IPS DF 6.9 (cell line): ENCODE results near the gene FUCA1.

Source experiments
- DNase-seq: peaks from one replicate; pipeline ENCODE4 v3.0.0-alpha.2; 2013; ENCODE audit warnings: low read depth, low spot score
- H3K27ac ChIP-seq: one replicate; pipeline ENCODE4 v1.5.1; 2013; ENCODE audit warnings: low read length, control low read depth
- H3K27me3 ChIP-seq: 2 replicates; pipeline ENCODE4 v1.6.1; 2013; ENCODE audit warnings: mild to moderate bottlenecking, low read length; ENCODE audit not compliant: control insufficient read depth, insufficient read depth
- H3K36me3 ChIP-seq: 2 replicates; pipeline ENCODE4 v1.6.1; 2013; ENCODE audit warnings: low read length; ENCODE audit not compliant: control insufficient read depth, insufficient read depth
- H3K4me1 ChIP-seq: 2 replicates; pipeline ENCODE4 v1.6.1; 2013; ENCODE audit warnings: low read length; ENCODE audit not compliant: control insufficient read depth, insufficient read depth
- H3K4me3 ChIP-seq: 2 replicates; pipeline ENCODE4 v1.5.1; 2013; ENCODE audit warnings: mild to moderate bottlenecking, low read length
- H3K9me3 ChIP-seq: 2 replicates; pipeline ENCODE4 v1.6.1; 2013; ENCODE audit warnings: low read length, inconsistent platforms; ENCODE audit not compliant: control insufficient read depth, insufficient read depth
- WGBS: extraction: QIAGEN DNeasy Blood & Tissue Kit; methylation state at CpG from one replicate; pipeline ENCODE4 v1.1.7; 2013; ENCODE audit warnings: mixed read lengths, missing lambda C conversion rate; ENCODE audit not compliant: insufficient read length, insufficient coverage; 5-methylcytosine and 5-hydroxymethylcytosine counted together

Gene FUCA1

DNA sequence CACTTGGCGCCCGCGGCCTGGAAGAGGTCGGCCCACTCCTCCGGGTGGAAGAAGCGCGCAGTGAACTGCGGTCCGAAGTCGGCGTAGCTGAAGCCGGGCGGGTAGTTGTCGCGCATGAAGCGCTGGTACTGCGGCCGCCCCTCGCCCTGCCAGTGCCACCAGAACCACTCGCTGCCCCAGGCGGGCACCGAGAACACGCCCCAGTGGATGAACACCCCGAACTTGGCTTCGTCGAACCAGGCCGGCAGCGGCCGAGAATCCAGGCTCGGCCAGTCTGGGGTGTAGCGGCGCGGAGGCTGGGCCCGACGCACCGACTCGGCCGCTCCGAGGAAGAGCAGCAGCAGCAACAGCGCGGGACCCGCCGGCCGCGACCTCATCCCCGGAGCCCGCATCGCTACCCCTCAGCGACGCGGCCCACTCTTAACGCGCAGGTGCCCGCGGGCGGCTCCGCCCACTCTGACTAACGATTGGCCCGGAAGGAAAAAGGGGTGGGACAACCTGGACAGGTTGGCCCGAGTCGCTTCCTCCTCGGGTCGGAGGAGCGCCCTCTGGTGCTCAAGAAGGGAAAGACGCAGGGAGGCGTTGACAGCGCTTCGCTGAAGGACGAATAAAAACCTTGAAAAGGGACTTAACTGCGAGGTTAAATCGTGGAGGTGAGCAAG is at the start of gene FUCA1:
Gene FUCA1 (minus strand): TSS at position 396 of the 662 bp plus-strand sequence. CDS start 4 bp downstream, at position 392.
- Histone ChIP-seq H3K36me3 (no peaks in the 10 kb centered on the region), H3K9me3 (no peaks in the 10 kb centered on the region), H3K27ac (no peak within 1 kb of the TSS), H3K4me3 (peak within 1 kb of the TSS; percentile 76; the same call in 1 of the 2 replicates), H3K27me3 (peaks cover 7% of the 10 kb centered on the region; the same call in 1 of the 2 replicates), H3K4me1 (no peaks in the 10 kb centered on the region)
- WGBS = no CpG with 5 or more reads among the region's 71 CpGs
- DNase-seq = peak; percentile 94

DNA sequence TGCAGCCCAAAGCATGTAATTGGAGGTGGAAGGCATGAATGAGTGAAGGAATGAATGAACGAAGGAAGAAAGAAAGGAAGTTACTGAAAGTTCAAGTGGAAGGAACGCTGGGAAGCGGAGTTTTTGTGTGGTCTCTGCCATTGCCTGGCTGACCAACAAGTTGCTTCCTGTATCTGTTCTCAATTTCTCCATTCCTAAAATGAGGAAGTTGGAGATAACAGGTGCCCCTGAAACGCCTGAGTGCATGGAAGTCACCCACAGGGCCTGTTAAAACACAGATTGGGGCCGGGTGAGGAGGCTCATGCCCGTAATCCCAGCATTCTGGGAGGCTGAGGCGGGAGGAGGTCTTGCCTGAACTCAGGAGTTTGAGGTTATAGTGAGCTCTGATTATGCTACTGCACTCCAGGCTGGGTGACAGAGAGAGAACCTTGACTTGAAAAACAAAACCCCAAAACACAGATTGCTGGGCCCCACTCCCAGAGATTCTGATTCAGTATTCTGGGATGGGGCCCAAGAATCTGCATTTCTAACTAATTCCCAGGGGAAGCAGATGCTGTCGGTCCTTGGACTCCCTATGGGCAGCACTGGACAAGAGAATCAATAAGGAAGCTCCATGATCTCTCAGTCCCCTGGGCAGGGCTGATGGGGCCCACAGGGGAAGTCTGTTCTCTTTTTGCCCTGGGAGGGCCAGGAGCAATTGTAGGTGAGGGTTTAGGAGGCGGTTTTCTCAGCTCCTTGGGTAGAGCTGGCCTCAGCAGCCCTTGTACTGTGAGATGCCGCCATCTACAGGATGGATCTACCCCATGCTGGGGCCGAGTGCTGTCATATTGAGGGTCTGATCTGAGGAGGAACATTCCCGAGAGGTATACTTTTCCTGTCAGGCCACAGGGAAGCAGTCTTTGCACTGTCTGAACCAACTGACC is 48.4 kb upstream of the FUCA1 start:
- H3K27ac ChIP-seq = no peak overlapping the region
- no peaks in the 10 kb centered on the region for H3K27me3 ChIP-seq
- peak; percentile 74 for DNase-seq
- H3K4me1 ChIP-seq = no peaks in the 10 kb centered on the region; the same call in 1 of the 2 replicates
- no peak overlapping the region for H3K4me3 ChIP-seq
- WGBS = 100% methylated on average over 2 of the region's 12 CpGs
- no peaks in the 10 kb centered on the region for H3K36me3 ChIP-seq
- H3K9me3 ChIP-seq = no peaks in the 10 kb centered on the region

DNA sequence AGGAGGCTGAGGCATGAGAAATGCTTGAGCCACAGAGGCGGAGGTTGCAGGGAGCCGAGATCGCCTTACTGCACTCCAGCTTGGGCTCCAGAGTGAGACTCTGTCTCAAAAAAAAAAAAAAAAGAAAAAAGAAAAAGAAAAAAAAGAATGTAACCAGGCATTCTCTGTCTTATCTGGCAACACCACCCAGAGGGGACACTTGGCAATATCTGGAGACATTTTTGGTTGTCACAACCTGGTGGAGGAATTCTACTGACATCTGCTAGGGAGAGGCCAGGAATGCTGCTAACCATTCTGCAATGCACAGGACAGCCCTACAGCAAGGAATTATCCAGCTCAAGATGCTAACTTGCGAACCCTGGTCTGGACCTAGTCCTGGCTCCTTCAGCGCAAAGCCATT is 47.4 kb upstream of the FUCA1 start:
- no peaks in the 10 kb centered on the region; the same call in 1 of the 2 replicates for H3K4me1 ChIP-seq

DNA sequence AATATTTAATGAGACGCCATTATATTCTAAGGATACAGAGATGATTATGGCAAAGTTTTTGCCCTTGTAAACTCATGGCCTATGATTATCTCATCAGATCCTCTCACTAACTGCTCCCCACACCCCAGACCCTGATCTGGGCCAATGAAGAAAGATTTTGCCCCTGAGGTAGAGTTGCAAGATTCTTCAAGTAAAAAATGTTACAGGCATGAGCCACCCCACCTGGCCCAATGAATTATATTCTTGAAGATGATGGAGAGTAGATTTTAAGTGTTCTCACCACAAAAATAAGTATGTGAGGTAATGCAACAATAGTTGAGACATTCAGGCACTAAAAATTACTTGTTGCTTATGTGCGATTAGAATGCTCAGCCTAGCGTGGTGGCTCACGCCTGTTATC is 46.8 kb upstream of the FUCA1 start:
- Histone ChIP-seq H3K36me3 (no peaks in the 10 kb centered on the region), H3K4me1 (no peaks in the 10 kb centered on the region; the same call in 1 of the 2 replicates), H3K4me3 (no peak overlapping the region), H3K27ac (no peak overlapping the region), H3K9me3 (no peaks in the 10 kb centered on the region), H3K27me3 (no peaks in the 10 kb centered on the region)
- WGBS = no CpG with 5 or more reads among the region's 4 CpGs
- no peak for DNase-seq

More for the DNA sequence above, 47.4 kb upstream of the FUCA1 start:
- Histone ChIP-seq H3K27me3 (no peaks in the 10 kb centered on the region), H3K4me3 (no peak overlapping the region), H3K9me3 (no peaks in the 10 kb centered on the region), H3K27ac (no peak overlapping the region), H3K36me3 (no peaks in the 10 kb centered on the region)
- no peak for DNase-seq
- WGBS = no CpG with 5 or more reads among the region's 5 CpGs

DNA sequence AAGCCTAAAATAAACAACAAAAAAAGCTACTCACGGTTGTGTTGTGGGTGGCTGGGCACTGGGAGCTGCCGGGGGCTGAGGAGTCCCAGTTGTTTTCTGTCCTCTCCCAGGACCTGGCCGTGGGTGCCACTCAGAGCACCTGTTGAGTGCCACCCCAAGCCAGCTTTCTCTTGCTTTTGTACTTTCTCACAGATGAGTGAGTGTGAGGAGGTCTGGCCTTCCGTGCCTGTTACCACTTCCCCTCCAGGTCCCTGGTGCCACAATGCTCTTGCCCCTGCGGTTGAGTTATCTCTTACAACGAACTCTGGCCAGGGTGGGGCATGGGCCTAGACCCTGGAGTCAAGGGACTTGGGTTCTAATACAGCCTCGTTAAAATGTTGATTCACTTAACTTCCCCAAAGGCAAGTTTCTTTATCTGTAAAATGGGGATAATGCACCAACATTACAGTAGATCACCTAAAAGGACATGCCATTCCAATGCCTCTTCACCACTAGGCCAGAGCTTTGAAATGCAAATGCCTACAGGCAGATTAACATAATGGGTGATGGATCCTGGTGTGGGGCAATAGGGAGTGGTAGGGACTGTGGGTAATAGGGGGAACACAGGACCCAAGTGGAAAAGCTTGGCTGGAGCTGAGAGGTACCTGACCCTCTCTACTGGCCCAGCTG is 45.3 kb upstream of the FUCA1 start, which contains the start of gene CNR2:
Gene CNR2 (minus strand): TSS at position 151 of the 669 bp plus-strand sequence. CDS start 37,745 bp downstream, outside the sequence.
- no peak within 1 kb of the TSS for H3K27ac ChIP-seq
- H3K4me1 ChIP-seq = no peaks in the 10 kb centered on the region; the same call in 1 of the 2 replicates
- no peaks in the 10 kb centered on the region for H3K9me3 ChIP-seq
- no peaks in the 10 kb centered on the region for H3K27me3 ChIP-seq
- no peaks in the 10 kb centered on the region for H3K36me3 ChIP-seq
- DNase-seq = no peak
- H3K4me3 ChIP-seq = no peak within 1 kb of the TSS; the same call in 1 of the 2 replicates
- WGBS = no CpG with 5 or more reads among the region's 7 CpGs

DNA sequence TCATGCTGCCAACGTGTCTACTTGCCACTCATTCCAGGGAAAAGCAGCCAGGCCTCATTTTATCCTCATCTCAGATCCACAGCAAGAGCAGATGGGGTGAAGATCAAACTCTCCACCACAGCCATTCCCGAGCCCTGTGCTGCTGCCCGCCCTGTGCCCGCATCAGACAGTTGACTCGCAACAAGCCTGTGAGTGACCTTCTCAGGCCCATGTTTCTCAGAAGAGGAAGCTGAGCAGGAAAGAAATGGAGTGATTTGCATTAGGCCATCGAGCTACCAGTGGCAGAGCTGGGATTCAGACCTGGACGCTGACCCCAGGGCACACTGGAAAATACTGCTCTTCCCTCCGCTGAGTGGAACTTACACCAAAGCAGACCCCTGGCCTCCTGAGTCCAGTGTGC is 43.8 kb upstream of the FUCA1 start:
- no peak overlapping the region for H3K4me3 ChIP-seq
- no peak overlapping the region for H3K27ac ChIP-seq
- no peaks in the 10 kb centered on the region for H3K36me3 ChIP-seq
- DNase-seq = no peak
- H3K9me3 ChIP-seq = no peaks in the 10 kb centered on the region
- H3K4me1 ChIP-seq = no peaks in the 10 kb centered on the region; the same call in 1 of the 2 replicates
- H3K27me3 ChIP-seq = no peaks in the 10 kb centered on the region
- no CpG with 5 or more reads among the region's 8 CpGs for WGBS

DNA sequence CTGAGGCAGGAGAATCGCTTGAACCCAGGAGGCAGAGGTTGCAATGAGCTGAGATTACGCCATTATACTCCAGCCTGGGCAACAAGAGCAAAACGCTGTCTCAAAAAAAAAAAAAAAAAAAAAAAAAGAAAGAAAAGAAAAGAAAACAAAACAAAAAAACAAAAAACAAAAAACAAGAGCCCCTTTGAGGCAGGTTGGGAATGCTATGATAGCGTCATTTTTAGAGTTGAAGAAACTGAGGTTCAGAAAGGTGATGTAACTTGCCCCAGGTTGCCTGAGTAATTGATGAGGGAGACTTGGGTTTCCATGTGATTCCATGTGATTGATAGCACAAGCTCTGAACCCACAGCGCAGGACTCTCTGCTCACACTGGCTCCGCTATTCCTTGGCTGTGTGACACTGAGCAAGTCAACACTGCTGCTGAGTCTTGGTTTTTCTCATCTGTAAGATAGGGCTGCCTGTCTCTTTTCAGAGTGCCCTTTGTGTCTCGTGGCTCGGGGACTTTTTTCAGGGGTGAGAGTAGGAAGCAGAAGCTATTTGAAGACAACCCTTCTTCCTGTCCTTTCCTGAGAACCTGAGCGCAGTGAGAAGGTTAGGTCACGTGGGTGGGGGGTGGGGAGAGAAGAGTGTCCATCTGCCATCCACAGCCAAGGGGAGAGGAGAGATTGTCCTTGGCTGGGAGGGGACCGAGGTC is 42.6 kb upstream of the FUCA1 start:
- Histone ChIP-seq H3K27ac (no peak overlapping the region), H3K4me1 (no peaks in the 10 kb centered on the region; the same call in 1 of the 2 replicates), H3K4me3 (no peak overlapping the region), H3K36me3 (no peaks in the 10 kb centered on the region), H3K9me3 (no peaks in the 10 kb centered on the region), H3K27me3 (no peaks in the 10 kb centered on the region)
- DNase-seq = no peak
- WGBS = no CpG with 5 or more reads among the region's 11 CpGs

DNA sequence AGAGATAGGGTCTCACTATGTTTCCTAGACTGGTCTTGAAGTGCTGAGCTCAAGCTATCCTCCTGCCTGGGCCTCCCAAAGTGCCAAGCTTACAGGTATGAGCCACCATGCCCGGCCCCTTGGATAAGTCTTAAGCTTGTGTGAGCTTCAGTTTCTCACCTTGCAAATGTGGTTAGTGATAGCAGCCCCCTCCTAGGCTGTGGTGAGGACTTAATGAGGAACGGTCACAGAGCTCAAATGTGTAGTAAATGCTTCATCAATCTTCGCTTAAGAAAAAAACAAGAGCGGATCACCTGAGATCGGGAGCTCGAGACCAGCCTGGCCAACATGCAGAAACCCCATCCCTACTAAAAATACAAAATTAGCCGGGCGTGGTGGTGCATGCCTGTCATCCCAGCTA is 42.1 kb upstream of the FUCA1 start:
- Histone ChIP-seq H3K27me3 (no peaks in the 10 kb centered on the region), H3K27ac (no peak overlapping the region), H3K4me1 (no peaks in the 10 kb centered on the region; the same call in 1 of the 2 replicates), H3K9me3 (no peaks in the 10 kb centered on the region), H3K4me3 (no peak overlapping the region), H3K36me3 (no peaks in the 10 kb centered on the region)
- DNase-seq = no peak
- no CpG with 5 or more reads among the region's 8 CpGs for WGBS

DNA sequence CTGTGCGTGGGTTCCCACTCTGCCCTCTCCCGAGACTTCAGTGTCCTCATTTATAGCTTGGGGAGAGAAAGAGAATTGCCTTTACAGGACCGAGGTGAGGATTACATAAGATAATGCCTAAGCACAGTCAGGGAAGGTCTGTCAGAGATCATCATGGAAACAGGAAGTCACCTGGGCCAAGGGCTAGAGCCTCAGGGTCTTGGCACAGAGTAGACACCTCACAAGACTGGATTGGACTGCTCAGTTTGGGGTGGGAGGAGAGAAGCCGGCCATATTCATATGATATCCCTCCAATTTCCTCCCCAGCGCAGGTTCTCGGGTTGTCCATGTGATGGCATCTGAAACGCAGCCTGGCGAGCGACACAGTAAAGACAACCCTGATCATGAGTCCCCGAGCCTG is 41.3 kb upstream of the FUCA1 start:
- Histone ChIP-seq H3K27me3 (no peaks in the 10 kb centered on the region; the same call in 1 of the 2 replicates), H3K27ac (no peak overlapping the region), H3K4me1 (no peaks in the 10 kb centered on the region; the same call in 1 of the 2 replicates), H3K9me3 (no peaks in the 10 kb centered on the region), H3K36me3 (no peaks in the 10 kb centered on the region), H3K4me3 (no peak overlapping the region)
- WGBS = no CpG with 5 or more reads among the region's 10 CpGs
- no peak for DNase-seq
